Stimulated activated CD4-positive, alpha-beta T cell treated with anti-CD3 and anti-CD28 coated beads, Interleukin-4, amount 100 ng/mL, for 1 hour (primary cell): ENCODE results near the gene SH3D21.
A peak's percentile ranks its signal among the peaks of the same experiment; 100 is the strongest.

Experiments
- DNase-seq: peaks from one replicate; pipeline ENCODE4 v3.0.0-alpha.2; 2020

The SH3D21 gene

DNA sequence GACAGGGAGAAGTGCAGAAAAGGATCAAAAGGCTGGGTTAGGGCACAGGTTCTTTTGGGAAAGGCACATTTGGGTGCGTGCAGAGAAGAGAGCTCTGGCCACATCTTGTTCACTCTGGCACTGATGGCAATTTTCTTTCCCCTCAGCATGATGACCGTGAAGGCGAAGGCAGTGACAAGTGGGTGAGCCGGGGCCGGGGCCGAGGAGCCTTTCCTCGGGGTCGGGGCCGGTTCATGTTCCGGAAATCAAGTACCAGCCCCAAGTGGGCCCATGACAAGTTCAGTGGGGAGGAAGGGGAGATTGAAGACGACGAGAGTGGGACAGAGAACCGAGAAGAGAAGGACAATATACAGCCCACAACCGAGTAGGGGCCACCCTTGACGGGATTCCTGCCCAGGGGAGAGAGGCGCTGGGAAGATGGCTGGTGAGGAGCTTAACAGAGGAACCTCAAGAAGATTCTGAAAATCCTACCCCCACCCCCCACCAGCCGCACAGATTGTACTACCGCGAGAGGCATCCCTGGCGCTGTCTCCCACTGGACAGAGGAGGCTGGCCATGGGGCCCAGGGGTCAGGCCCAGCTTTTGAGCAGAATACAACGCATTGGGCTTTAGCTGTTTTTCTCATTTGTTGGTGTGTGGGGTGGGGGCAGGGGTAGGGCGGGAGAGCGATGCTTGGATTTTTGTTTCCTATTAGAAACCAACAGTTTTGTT is 2.4 kb upstream of the SH3D21 start:
- no peak for DNase-seq

GRCh38 chr1:36304521-36304920 is 1.6 kb upstream of the SH3D21 start:
- DNase-seq: no peak

GRCh38 chr1:36304970-36305914 is 926 bp upstream of the SH3D21 start:
- peak; percentile 65 for DNase-seq

GRCh38 chr1:36305915-36306209 is 306 bp upstream of the SH3D21 start:
- DNase-seq: no peak

GRCh38 chr1:36306902-36307456 is 811 bp downstream of the SH3D21 start:
- DNase-seq: peak; percentile 92

DNA sequence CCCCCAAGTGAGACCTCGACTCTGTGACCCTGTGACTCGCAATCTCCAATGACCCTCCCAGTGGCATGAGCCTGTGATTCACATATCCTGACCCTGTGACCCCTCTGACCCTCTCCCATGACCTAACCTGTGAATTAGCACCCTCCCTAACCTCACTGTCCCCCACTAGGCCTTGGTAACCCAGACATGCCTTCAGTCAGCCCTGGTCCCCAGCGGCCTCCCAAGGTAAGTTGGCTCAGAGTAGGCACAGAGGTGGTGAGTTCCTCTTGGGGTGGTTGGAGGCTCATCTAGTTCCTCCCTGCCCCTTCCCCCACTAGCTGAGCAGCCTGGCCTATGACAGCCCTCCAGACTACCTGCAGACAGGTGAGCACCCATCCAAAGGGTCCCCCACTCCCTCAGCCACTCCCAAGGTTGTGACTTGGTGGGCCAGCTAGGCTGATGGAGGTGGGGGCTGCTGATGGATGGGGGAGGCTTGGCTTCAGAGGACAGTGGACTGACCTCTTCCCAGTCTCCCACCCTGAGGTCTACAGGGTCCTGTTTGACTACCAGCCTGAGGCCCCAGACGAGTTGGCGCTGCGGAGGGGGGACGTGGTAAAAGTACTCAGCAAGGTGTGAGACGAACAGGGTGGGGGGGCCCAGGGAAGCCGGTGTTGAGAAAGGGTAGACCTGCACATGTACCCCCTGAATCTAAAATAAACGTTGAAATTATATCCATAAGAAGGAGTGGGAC is 1.6 kb downstream of the SH3D21 start:
- DNase-seq: no peak

DNA sequence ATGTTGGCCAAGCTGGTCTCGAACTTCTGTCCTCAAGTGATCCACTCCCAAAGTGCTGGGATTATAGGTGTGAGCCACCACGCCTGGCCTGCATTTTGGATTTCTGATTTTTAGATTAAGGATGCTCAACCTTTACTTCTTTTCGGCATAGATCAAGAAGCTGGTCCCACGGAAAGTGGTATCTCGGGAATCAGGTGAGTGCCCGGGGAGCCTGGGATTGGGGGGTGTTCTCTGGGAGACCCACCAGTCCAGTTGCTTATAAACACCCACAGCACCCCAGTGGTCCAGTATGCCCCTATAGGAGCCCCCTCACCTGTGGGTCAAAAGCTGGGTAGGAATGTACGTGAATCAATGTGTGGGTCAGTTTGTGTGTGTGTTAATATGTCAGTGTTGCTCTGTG is 3.2 kb downstream of the SH3D21 start:
- DNase-seq: no peak

DNA sequence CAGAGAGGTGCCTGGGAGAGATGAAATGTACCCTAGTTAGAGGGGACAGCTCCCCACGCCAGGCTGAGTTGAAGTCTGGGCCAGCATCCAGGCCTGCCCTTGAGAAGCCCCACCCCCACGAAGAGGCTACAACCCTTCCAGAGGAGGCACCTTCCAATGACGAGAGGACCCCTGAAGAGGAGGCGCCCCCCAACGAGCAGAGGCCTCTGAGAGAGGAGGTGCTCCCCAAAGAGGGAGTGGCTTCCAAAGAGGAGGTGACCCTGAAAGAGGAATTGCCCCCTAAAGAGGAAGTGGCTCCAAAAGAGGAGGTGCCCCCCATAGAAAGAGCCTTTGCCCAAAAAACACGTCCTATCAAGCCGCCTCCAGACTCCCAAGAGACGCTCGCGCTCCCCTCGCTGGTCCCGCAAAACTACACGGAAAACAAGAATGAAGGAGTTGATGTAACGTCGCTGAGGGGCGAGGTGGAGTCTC is 14.2 kb downstream of the SH3D21 start:
- DNase-seq: no peak

GRCh38 chr1:36320767-36321118 is 14.6 kb downstream of the SH3D21 start:
- DNase-seq: no peak

GRCh38 chr1:36321119-36321951 is 15.2 kb downstream of the SH3D21 start:
- peak; percentile 53 for DNase-seq

- no peak for DNase-seq
Measured at GRCh38 chr1:36322041-36322785, 16.0 kb downstream of the SH3D21 start.

DNA sequence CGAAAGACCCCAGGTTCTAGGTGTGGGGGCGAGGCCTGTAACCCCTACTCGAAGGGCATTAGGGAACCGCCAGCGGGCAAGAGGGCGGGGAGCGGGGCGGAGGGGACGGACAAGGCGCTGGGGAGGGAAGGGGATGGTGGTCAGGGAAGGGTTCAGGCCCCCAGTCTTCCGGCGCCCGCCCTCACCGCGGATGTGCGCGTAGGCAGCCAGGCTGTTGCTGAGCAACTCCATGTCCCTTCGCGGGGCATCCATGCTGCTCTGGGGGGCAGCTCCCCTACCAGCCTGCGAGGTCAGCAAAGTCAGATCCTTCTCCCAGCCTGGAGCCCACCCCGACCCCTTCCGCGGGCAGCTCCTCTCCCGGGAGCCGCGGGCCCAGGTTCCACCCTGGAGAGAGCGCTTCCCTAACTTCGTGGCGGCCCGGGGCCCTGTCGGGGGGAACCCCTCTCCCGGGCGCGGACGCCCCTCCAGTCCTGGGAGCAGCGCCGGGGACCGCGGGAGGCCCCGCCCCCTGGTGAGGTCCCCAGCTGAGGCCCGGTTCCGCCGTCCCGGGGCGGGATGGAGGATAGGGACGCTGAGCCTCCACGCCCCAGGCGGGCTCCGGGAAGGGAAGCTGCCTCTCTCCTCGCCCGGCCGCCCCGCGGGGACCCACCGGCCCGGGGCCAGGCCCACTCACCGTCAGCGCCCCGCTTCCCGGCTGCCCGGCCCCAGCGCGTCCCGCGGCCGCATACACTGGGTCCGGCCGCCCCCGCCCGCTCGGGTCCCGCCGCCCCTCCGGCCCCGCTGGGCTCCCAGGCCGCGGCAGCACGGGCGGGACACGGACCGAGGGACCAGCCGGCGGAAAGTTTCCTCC is 16.8 kb downstream of the SH3D21 start:
- peak; percentile 29 for DNase-seq

DNA sequence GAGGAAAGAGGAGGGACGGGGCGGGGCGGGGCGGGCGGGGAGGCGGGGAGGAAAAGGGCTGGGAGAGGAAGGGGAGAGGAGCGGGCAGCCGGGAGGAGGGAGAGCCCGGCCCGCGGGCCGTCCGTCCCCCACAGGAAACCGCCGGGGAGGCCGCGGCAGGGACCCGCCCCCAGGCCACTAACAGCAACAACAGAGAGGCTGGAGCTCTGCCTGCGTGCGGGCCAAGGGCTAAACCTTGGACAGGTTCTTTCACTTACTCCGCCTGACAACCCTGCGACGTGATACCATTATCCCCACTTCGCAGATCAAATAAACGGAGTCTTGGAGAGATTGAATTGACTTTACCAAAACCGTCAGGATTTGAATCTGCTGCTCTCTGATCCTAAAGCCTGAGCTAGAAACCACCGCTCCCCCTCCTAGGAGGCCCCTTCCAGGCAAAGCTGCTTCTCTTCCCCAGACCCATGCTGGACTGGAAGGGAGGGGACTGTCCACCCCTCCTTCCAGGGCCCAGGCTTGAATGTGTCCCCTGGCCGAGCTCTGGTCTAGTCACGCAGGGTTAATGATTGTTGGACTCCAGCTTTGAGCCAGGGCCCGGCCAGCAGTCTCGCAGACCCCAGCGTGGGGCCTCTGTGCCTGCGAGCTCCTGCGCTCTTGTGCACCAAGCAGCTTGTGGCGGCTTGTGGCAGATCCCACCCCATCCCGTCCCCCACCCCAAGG is 17.6 kb downstream of the SH3D21 start, which contains the start of gene EVA1B:
EVA1B (minus strand) TSS at position 10 of the 717 bp plus-strand sequence. CDS start 608 bp downstream, outside the sequence.
- peak; percentile 42 for DNase-seq

GRCh38 chr1:36324353-36324703 is 18.2 kb downstream of the SH3D21 start:
- DNase-seq: no peak

DNA sequence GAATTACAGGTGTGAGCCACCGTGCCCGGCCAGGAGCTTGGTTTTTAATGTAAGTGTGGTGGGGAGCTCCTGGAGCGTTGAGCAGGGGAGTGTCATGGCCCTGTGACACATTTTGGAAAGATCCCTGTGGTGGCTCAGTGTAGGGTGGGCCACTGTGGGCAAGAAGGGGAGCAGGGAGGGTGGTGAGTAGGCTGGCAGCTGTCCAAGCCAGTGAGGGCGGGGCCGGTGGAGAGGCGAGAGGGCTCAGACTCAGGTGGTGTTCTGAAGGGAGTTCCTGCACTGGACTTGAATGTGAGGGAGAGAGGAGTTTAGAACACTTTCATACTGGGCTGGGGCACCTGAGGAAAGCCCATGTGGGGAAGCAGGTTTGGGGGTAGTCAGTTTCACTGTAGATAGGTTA is 20.3 kb downstream of the SH3D21 start:
- DNase-seq: no peak

GRCh38 chr1:36327421-36328087 is 21.4 kb downstream of the SH3D21 start:
- no peak for DNase-seq

DNA sequence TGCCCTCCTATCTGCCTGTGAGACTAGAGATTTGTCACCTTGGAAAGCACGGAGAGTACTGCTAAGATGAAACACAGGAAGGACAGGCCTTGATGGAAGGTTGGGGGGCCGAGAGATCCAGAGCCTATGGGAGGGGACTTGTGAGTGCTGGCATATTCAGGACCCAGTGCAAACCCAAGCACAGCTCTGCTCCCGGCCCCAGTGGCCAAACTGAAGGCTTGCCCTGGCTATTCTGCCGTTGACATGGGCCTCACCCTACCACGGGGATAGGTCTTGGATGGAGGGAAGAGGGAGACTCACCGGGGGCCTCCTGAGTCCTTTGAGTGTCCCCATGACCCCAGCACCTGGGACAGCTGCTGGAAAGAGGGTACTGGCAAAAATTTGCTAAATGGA is 21.9 kb downstream of the SH3D21 start:
- DNase-seq: no peak

GRCh38 chr1:36328713-36329112 is 22.5 kb downstream of the SH3D21 start:
- no peak for DNase-seq

GRCh38 chr1:36329817-36330216 is 23.6 kb downstream of the SH3D21 start:
- DNase-seq: no peak
